Motor neuron (in vitro differentiated cells): ENCODE results near the gene ADAMTS4. TPM values are rescaled to one million over a fixed set of nuclear protein-coding genes. Genes with fewer than 3 reads are reported as not detected.

ENCODE experiments used
- ATAC-seq, 8 experiments: fragments of 200-7000 bp; cut with Tn5 transposase; replicated peaks in 6 of 8; 2 replicates each; pipeline ENCODE4 v1.8.0; 2021; ENCODE audit warnings: mild to moderate bottlenecking in 8 of 8, moderate library complexity in 8 of 8
- H3K27ac ChIP-seq, 2 donors: fragments of 250-450 bp; sonication (Bioruptor Pico); 2 replicates each; pipeline ENCODE4 v1.9.0; 2021; ENCODE audit warnings: antibody characterized with exemption in 2 of 2, mild to moderate bottlenecking in 2 of 2, moderate library complexity in 1 of 2
- H3K4me1 ChIP-seq, 2 donors: fragments of 250-450 bp; sonication (Bioruptor Pico); replicated peaks in 1 of 2; 2 replicates each; pipeline ENCODE4 v1.6.1; 2021; ENCODE audit warnings: antibody characterized with exemption in 2 of 2, mild to moderate bottlenecking in 2 of 2, moderate library complexity in 1 of 2
- H3K4me3 ChIP-seq, 5 donors: fragments of 250-450 bp; sonication (Bioruptor Pico); 2 replicates each; pipeline ENCODE4 v1.9.0; 2021; ENCODE audit warnings: antibody characterized with exemption in 5 of 5, mild to moderate bottlenecking in 5 of 5, moderate library complexity in 4 of 5
- WGBS, 10 experiments: fragments of 450-650 bp; shearing (Covaris generic); methylation state at CpG; one replicate each; pipeline ENCODE4 v1.0.0; 2022; 5-methylcytosine and 5-hydroxymethylcytosine counted together
- in situ Hi-C, 9 experiments: fragments of 400-800 bp; cut with MboI; loops; one replicate each; pipeline ENCODE4 v1.15.0; 2021; ENCODE audit warnings: low sequenced_read_pairs in 9 of 9, low pct_unique_long_range_greater_than_20kb in 2 of 9; ENCODE audit not compliant: unreplicated experiment in 9 of 9
- total RNA-seq, 8 experiments: library from RNA; unstranded; fragments of 300-600 nt; gene quantifications; 2 replicates each; pipeline versions ENCODE4 v1.2.3 to v1.2.4, GENCODE V29; 2022

Gene ADAMTS4, protein sequence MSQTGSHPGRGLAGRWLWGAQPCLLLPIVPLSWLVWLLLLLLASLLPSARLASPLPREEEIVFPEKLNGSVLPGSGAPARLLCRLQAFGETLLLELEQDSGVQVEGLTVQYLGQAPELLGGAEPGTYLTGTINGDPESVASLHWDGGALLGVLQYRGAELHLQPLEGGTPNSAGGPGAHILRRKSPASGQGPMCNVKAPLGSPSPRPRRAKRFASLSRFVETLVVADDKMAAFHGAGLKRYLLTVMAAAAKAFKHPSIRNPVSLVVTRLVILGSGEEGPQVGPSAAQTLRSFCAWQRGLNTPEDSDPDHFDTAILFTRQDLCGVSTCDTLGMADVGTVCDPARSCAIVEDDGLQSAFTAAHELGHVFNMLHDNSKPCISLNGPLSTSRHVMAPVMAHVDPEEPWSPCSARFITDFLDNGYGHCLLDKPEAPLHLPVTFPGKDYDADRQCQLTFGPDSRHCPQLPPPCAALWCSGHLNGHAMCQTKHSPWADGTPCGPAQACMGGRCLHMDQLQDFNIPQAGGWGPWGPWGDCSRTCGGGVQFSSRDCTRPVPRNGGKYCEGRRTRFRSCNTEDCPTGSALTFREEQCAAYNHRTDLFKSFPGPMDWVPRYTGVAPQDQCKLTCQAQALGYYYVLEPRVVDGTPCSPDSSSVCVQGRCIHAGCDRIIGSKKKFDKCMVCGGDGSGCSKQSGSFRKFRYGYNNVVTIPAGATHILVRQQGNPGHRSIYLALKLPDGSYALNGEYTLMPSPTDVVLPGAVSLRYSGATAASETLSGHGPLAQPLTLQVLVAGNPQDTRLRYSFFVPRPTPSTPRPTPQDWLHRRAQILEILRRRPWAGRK
- total RNA-seq, result 10 to 100 TPM in 3 of 8 experiments, 1 to 10 TPM in 3, under 1 TPM in 2; 0.33 to 18.5 (median 2.3) TPM

- peak in 3 of 8 experiments; percentile 31 to 60 (median 31) for ATAC-seq
- in situ Hi-C loops, result no loop called here
- Histone ChIP-seq H3K27ac (no peak within 1 kb of the TSS), H3K4me1 (peaks cover 26 to 35% of the 10 kb centered on the region in 2 donors), H3K4me3 (no peak within 1 kb of the TSS)
- 2 to 83% (median 70%) methylated on average over 4 to 11 of the region's 11 CpGs; no CpG with 5 or more reads in 1 of the 10 experiments for WGBS, 10 experiments
Measured at GRCh38 chr1:161198897-161199431, at the start of gene ADAMTS4. Gene ADAMTS4 (minus strand): TSS chr1:161199054. CDS start chr1:161198627, 427 bp downstream.

GRCh38 chr1:161244888-161245287 is 46.0 kb upstream of the ADAMTS4 start:
- H3K27ac ChIP-seq, result no peak overlapping the region
- 17 to 85% (median 78%) methylated on average over 1 to 4 of the region's 4 CpGs; no CpG with 5 or more reads in 1 of the 10 experiments for WGBS, 10 experiments
- in situ Hi-C loops, result loop anchor here in 1 of 9 experiments (25.0 kb wide), 1 partner anchor 142 kb away; no protein-coding TSS in a partner anchor
- H3K4me3 ChIP-seq, result no peak overlapping the region
- ATAC-seq, result no peak
- no peaks in the 10 kb centered on the region for H3K4me1 ChIP-seq

DNA sequence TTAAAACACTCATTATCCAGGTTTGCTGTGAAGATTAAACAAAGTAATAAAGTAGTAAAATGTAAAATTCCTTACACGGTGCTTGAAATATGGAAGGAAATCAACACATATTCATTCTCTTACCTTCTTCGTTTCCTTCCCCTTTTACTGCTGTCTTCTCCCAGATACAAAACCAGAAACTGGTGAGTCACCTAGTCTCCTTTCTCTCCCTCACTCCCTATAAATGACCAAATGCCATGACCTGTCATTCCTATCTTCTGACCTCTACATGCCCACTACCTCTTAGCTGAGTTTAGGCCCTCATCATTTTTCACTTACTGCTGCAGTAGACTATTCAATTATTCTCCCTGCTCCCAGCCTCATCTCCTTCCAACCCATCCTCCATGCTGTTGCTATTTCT is 43.5 kb upstream of the ADAMTS4 start:
- in situ Hi-C loops, result loop anchor here in 1 of 9 experiments (25.0 kb wide), 1 partner anchor 145 kb away; no protein-coding TSS in a partner anchor
- WGBS, 10 experiments, result 30 to 100% (median 86%) methylated on average over 1 to 2 of the region's 2 CpGs; no CpG with 5 or more reads in 1 of the 10 experiments
- no peaks in the 10 kb centered on the region for H3K4me1 ChIP-seq
- no peak overlapping the region for H3K27ac ChIP-seq
- no peak overlapping the region for H3K4me3 ChIP-seq
- ATAC-seq, result no peak

- no peak for ATAC-seq
- H3K4me3 ChIP-seq, result no peak overlapping the region
- no peak overlapping the region for H3K27ac ChIP-seq
- in situ Hi-C loops, result loop anchor here in 1 of 9 experiments (25.0 kb wide), 1 partner anchor 146 kb away; no protein-coding TSS in a partner anchor
- 50 to 100% (median 74%) methylated on average over 1 to 3 of the region's 3 CpGs; no CpG with 5 or more reads in 3 of the 10 experiments for WGBS, 10 experiments
- no peaks in the 10 kb centered on the region for H3K4me1 ChIP-seq
Measured at GRCh38 chr1:161241682-161242081, 42.8 kb upstream of the ADAMTS4 start.

GRCh38 chr1:161238039-161238473 is 39.2 kb upstream of the ADAMTS4 start, which contains the start of gene NR1I3:
Gene NR1I3 (minus strand): TSS chr1:161238203. CDS start chr1:161236565, 1,638 bp downstream.
- peak in 2 of 8 experiments; percentile 83 to 90 for ATAC-seq
- H3K27ac ChIP-seq, result no peak within 1 kb of the TSS
- H3K4me3 ChIP-seq, result no peak within 1 kb of the TSS
- in situ Hi-C loops, result loop anchor here in 2 of 9 experiments (10.0 to 25.0 kb wide), 2 partner anchors 47 to 149 kb away; no protein-coding TSS in a partner anchor
- H3K4me1 ChIP-seq, result no peaks in the 10 kb centered on the region
- WGBS, 10 experiments, result 7 to 69% (median 60%) methylated on average over 2 to 4 of the region's 4 CpGs; no CpG with 5 or more reads in 3 of the 10 experiments

- in situ Hi-C loops, result loop anchor here in 2 of 9 experiments (10.0 to 25.0 kb wide), 2 partner anchors 49 to 151 kb away; no protein-coding TSS in a partner anchor
- no peak overlapping the region for H3K27ac ChIP-seq
- peak in 1 of 8 experiments; percentile 22 for ATAC-seq
- no peak overlapping the region for H3K4me3 ChIP-seq
- WGBS, 10 experiments, result 49 to 100% (median 89%) methylated on average over 1 to 5 of the region's 5 CpGs
- H3K4me1 ChIP-seq, result no peaks in the 10 kb centered on the region
Measured at GRCh38 chr1:161235957-161236775, 37.3 kb upstream of the ADAMTS4 start.

DNA sequence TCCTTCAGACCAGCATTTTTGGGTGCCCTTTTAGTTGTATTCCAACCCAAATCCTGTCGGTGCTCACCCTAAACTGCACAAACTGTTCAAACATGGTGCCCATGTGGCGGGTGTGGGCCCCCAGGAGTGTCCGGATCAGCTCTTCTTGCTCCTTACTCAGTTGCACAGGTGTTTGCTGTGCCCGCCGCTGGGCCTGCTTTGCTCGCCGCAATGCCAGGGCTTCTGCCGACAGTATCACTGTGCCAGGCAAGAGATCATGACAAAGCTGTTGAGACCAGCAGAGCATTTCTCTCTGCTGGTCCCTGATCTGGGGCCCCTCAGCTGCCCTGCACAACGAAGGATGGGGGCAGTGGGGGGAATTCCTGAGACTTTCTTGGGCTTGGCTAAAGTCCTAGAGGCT is 34.2 kb upstream of the ADAMTS4 start:
- Histone ChIP-seq H3K27ac (no peak overlapping the region), H3K4me3 (no peak overlapping the region), H3K4me1 (no peaks in the 10 kb centered on the region)
- WGBS, 10 experiments, result 60 to 91% (median 82%) methylated on average over 1 to 8 of the region's 9 CpGs; no CpG with 5 or more reads in 4 of the 10 experiments
- no peak for ATAC-seq
- in situ Hi-C loops, result loop anchor here in 2 of 9 experiments (10.0 to 25.0 kb wide), 2 partner anchors 52 to 154 kb away; no protein-coding TSS in a partner anchor

DNA sequence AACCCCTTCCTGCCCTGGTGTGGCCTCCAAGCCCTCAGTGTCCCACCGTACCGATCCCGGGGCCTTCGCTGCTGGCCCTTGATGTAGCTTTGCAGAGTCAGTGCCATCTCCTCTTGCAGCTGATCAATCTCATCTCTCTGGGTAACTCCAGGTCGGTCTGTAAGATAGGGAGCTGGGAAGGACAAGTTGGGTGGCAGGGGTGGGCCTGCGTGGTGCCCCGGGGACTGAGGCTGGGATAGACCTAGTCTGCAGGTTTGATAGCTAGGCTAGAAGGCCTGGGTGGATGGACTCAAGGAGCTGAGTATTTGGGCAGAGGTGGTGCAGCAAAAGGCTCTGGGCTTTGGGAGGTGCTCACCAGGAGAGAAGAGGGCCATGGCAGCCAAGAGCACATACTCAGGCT is 31.9 kb upstream of the ADAMTS4 start:
- H3K4me3 ChIP-seq, result no peak overlapping the region
- no peak for ATAC-seq
- peaks cover 7 to 11% of the 10 kb centered on the region in 2 donors for H3K4me1 ChIP-seq
- H3K27ac ChIP-seq, result no peak overlapping the region
- WGBS, 10 experiments, result 92 to 100% (median 100%) methylated on average over 1 to 6 of the region's 7 CpGs; no CpG with 5 or more reads in 5 of the 10 experiments
- in situ Hi-C loops, result loop anchor here in 2 of 9 experiments (10.0 to 25.0 kb wide), 2 partner anchors 54 to 157 kb away; no protein-coding TSS in a partner anchor

DNA sequence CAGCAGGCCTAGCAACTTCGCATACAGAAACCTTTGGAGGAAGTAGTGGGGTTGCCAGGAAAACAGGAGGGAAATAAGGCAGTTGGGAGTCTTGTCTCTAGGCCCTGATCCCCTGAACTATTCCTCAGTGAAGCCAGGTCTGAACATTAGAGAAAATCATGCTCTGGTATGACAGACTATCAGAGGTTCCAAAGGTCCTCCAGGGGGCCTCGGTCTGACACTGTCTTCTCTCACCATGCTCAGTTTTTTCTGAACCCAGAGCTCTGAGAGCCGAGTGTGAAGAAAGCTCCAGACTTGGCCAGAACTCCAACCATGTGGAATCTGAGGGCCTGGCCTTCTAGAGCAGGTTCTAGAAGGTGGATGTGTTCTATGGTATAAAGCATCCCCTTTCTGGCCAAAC is 31.0 kb upstream of the ADAMTS4 start:
- Histone ChIP-seq H3K4me3 (no peak overlapping the region), H3K4me1 (peaks cover 10 to 15% of the 10 kb centered on the region in 2 donors), H3K27ac (no peak overlapping the region)
- WGBS, 10 experiments, result 0 to 82% (median 63%) methylated on average over 1 to 3 of the region's 3 CpGs; no CpG with 5 or more reads in 4 of the 10 experiments
- in situ Hi-C loops, result loop anchor here in 4 of 9 experiments (10.0 to 25.0 kb wide), 4 partner anchors 55 to 157 kb away; no protein-coding TSS in a partner anchor
- ATAC-seq, result no peak

GRCh38 chr1:161228032-161228431 is 29.2 kb upstream of the ADAMTS4 start:
- H3K4me3 ChIP-seq, result no peak overlapping the region
- no peak overlapping the region for H3K27ac ChIP-seq
- peaks cover 10 to 15% of the 10 kb centered on the region in 2 donors for H3K4me1 ChIP-seq
- no peak for ATAC-seq
- in situ Hi-C loops, result loop anchor here in 3 of 9 experiments (10.0 to 25.0 kb wide), 3 partner anchors 147 to 159 kb away; no protein-coding TSS in a partner anchor
- 83 to 100% (median 100%) methylated on average over 1 to 7 of the region's 7 CpGs; no CpG with 5 or more reads in 4 of the 10 experiments for WGBS, 10 experiments

DNA sequence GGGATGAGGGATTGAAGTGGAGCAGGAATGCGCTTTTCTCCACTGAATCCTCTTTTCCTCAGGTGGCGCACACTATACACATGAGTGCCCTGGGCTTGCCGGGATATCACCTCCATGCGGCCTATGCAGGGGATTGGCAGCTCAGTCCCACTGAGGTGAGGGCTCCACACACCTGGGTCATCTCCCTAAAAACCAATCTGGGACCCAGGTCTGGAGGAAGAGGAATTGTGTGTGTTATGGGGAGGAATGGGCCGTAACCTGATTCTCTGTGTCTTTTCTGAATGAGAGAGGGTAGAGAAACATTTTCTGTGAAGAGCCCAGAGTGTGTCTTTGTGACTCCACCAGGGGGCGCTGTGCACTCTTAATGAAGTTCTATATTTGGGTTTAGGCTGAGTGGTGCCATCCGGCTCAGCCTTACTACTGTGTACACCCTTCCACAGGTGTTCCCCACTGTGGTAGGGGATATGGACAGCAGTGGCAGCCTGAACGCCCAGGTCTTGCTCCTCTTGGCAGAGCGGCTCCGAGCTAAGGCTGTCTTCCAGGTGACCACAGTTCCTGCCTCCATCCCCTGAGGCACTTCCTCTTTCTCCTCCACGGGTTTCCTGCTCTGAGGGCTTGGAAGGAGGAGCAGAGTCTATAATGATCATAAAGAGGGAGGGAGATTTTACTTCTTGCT is 28.5 kb upstream of the ADAMTS4 start:
- H3K4me3 ChIP-seq, result peak overlapping the region in 4 of 5 donors; percentile 61 to 95 (median 74)
- H3K4me1 ChIP-seq, result peaks cover 10 to 15% of the 10 kb centered on the region in 2 donors
- ATAC-seq, result peak in 4 of 8 experiments; percentile 19 to 53 (median 41)
- no peak overlapping the region for H3K27ac ChIP-seq
- in situ Hi-C loops, result loop anchor here in 3 of 9 experiments (10.0 to 25.0 kb wide), 3 partner anchors 147 to 160 kb away; no protein-coding TSS in a partner anchor
- WGBS, 10 experiments, result 0 to 61% (median 39%) methylated on average over 1 to 9 of the region's 11 CpGs; no CpG with 5 or more reads in 2 of the 10 experiments
